GM12878 (cell line): ENCODE data around the gene GYS2. TPM values are rescaled to one million over a fixed set of nuclear protein-coding genes. Genes with fewer than 3 reads are reported as not detected.

Experiments used
- ATAC-seq: fragments of 200-7000 bp; cut with Tn5 transposase; 3 replicates; pipeline ENCODE4 v1.9.1; 2020; ENCODE audit warnings: mild to moderate bottlenecking, moderate library complexity
- BruUV-seq: library from RNA; stranded (reverse); fragments of 400-500 nt; replicated peaks from 2 replicates; lab custom pipeline; 2021; lab: Mats Ljungman, UMichigan
- CTCF ChIA-PET: fragments of 300-600 bp; sonication (Branson Sonifier 250); formaldehyde crosslinking; extraction: SDS; loops from one replicate; lab custom pipeline; 2021; ENCODE audit warnings: inconsistent platforms; lab: Yijun Ruan, JAX
- POLR2A ChIA-PET: fragments of 350-600 bp; formaldehyde crosslinking; extraction: SDS; loops from one replicate; lab custom pipeline; 2021; ENCODE audit warnings: inconsistent platforms; lab: Charles Lee
- RAD21 ChIA-PET: fragments of 300-600 bp; sonication (Branson Sonifier 250); formaldehyde crosslinking; loops from one replicate; lab custom pipeline; 2023; ENCODE audit warnings: antibody characterized with exemption; ENCODE audit not compliant: unreplicated experiment; lab: Charles Lee
- SMC1A ChIA-PET: fragments of 300-600 bp; sonication (Branson Sonifier 250); formaldehyde crosslinking; loops from one replicate; lab custom pipeline; 2023; ENCODE audit not compliant: unreplicated experiment, uncharacterized antibody; lab: Charles Lee
- DNase-seq: peaks from one replicate; pipeline ENCODE4 v3.0.0-alpha.2; 2011; ENCODE audit warnings: low read depth, low spot score
- FAIRE-seq: peaks from 3 replicates; lab custom pipeline; 2011; peaks lifted over from hg19 to GRCh38; lab: Jason Lieb, UNC
- H2AFZ ChIP-seq: 2 replicates; pipeline ENCODE4 v1.6.0; 2011; ENCODE audit warnings: low read depth, low read length, control low read depth; ENCODE audit not compliant: control insufficient read depth
- H3K27ac ChIP-seq: 2 replicates; pipeline ENCODE4 v1.5.1; 2011; ENCODE audit warnings: control low read depth; ENCODE audit not compliant: control insufficient read depth, insufficient read depth
- H3K27me3 ChIP-seq, 2 experiments: replicated peaks in 1 of 2; 2 replicates each; pipeline versions ENCODE4 v1.6.0 to v1.6.1; 2011; ENCODE audit warnings: low read length in 1 of 2; ENCODE audit not compliant: control insufficient read depth in 2 of 2, insufficient read depth in 2 of 2
- H3K36me3 ChIP-seq, 2 experiments: 2 replicates each; pipeline ENCODE4 v1.5.1; 2011; ENCODE audit warnings: low read length in 1 of 2; ENCODE audit not compliant: control insufficient read depth in 2 of 2, insufficient read depth in 2 of 2
- H3K4me1 ChIP-seq: 2 replicates; pipeline ENCODE4 v1.6.1; 2011; ENCODE audit warnings: mild to moderate bottlenecking, low read length, moderate library complexity, mixed read lengths; ENCODE audit not compliant: control insufficient read depth, insufficient read depth
- H3K4me2 ChIP-seq: 2 replicates; pipeline ENCODE4 v1.6.0; 2011; ENCODE audit warnings: control low read depth; ENCODE audit not compliant: control insufficient read depth, insufficient read depth
- H3K4me3 ChIP-seq: fragments of 200-600 bp; sonication (generic); 2 replicates; pipeline ENCODE4 v1.5.1; 2016
- H3K79me2 ChIP-seq: 2 replicates; pipeline ENCODE4 v1.6.0; 2011; ENCODE audit warnings: low read length; ENCODE audit not compliant: control insufficient read depth, insufficient read depth
- H3K9ac ChIP-seq: 2 replicates; pipeline ENCODE4 v1.8.0; 2011; ENCODE audit warnings: low read length, control low read depth, mixed read lengths; ENCODE audit not compliant: control insufficient read depth, insufficient read depth
- H3K9me3 ChIP-seq: replicated peaks from 3 replicates; pipeline ENCODE4 v1.5.1; 2011; ENCODE audit warnings: mild to moderate bottlenecking, low read length; ENCODE audit not compliant: control insufficient read depth, insufficient read depth
- H4K20me1 ChIP-seq: 2 replicates; pipeline ENCODE4 v1.6.0; 2011; ENCODE audit not compliant: control insufficient read depth, insufficient read depth
- BHLHE40 ChIP-seq, 2 experiments: fragments of 450-650 bp in 1 of 2; IDR thresholded peaks; 2 replicates each; pipeline ENCODE4 v1.6.1; 2011 to 2017; ENCODE audit warnings: low read depth in 2 of 2, borderline replicate concordance in 1 of 2, improper control_type of control experiment in 1 of 2, low read length in 1 of 2, mild to moderate bottlenecking in 1 of 2
- CBX5 ChIP-seq: sonication (generic); IDR thresholded peaks from 2 replicates; pipeline ENCODE4 v1.6.1; 2016; ENCODE audit warnings: low read depth, moderate library complexity, mild to moderate bottlenecking, inconsistent platforms
- DPF2 ChIP-seq: fragments of 450-650 bp; IDR thresholded peaks from 2 replicates; pipeline ENCODE4 v1.6.1; 2017; ENCODE audit warnings: mild to moderate bottlenecking
- IRF4 ChIP-seq: IDR thresholded peaks from 2 replicates; pipeline ENCODE4 v1.6.1; 2011; ENCODE audit warnings: low read depth, low read length
- NFYB ChIP-seq: IDR thresholded peaks from 2 replicates; pipeline ENCODE4 v1.6.1; 2011; ENCODE audit warnings: low read depth, mild to moderate bottlenecking, low read length, improper control_type of control experiment, moderate library complexity; ENCODE audit not compliant: insufficient read depth
- PKNOX1 ChIP-seq: fragments of 450-650 bp; IDR thresholded peaks from 2 replicates; pipeline ENCODE4 v1.6.1; 2016; ENCODE audit warnings: mild to moderate bottlenecking
- ZBED1 ChIP-seq: IDR thresholded peaks from 2 replicates; pipeline ENCODE4 v1.6.1; 2016; ENCODE audit warnings: borderline replicate concordance
- WGBS: methylation state at CpG from one replicate; pipeline ENCODE4 v1.1.6; 2016; ENCODE audit warnings: low lambda C conversion rate; ENCODE audit not compliant: insufficient replicate concordance, insufficient coverage; ENCODE audit errors: missing lambda C conversion rate; 5-methylcytosine and 5-hydroxymethylcytosine counted together
- in situ Hi-C: fragments of 300-500 bp; cut with MboI; formaldehyde crosslinking; loops from 9 replicates; pipeline ENCODE4 v1.14.3; 2018; ENCODE audit warnings: mixed read lengths
- intact Hi-C: fragments of 100-400 bp; cut with micrococcal nuclease; formaldehyde crosslinking; loops from one replicate; pipeline ENCODE4 v1.14.2; 2022; ENCODE audit not compliant: unreplicated experiment
- polyA plus RNA-seq, 11 experiments: library from polyadenylated mRNA; depleted of rRNA in 4 of 11; unstranded in 6 of 11; stranded (reverse) in 5 of 11; fragments of >200 nt; fragmentation: Nextera tagmentation in 4 of 11; fragmentation: Illumina TruSeq in 1 of 11; extraction: Ambion mirVana in 4 of 11; extraction: Trizol in 1 of 11; gene quantifications; 1 replicate in 1 of 11; 2 replicates in 10 of 11; pipeline versions ENCODE4 v1.2.1 to v1.2.3, GENCODE V29; 2011 to 2016; ENCODE audit warnings: inconsistent platforms in 2 of 11, missing spikeins in 2 of 11, low read depth in 1 of 11
- total RNA-seq, 4 experiments: library from RNA; depleted of rRNA in 3 of 4; stranded (reverse); fragments of >200 nt in 3 of 4; fragmentation: Illumina TruSeq in 1 of 4; extraction: Trizol in 1 of 4; gene quantifications; 2 replicates each; pipeline versions ENCODE4 v1.2.1 to v1.2.3, GENCODE V29; 2013 to 2021

Gene GYS2
- total and polyA plus RNA-seq, 10 of the 15 experiments (the other 5 are each of a cell fraction or from before 2014, with no cell fraction given): not detected

DNA sequence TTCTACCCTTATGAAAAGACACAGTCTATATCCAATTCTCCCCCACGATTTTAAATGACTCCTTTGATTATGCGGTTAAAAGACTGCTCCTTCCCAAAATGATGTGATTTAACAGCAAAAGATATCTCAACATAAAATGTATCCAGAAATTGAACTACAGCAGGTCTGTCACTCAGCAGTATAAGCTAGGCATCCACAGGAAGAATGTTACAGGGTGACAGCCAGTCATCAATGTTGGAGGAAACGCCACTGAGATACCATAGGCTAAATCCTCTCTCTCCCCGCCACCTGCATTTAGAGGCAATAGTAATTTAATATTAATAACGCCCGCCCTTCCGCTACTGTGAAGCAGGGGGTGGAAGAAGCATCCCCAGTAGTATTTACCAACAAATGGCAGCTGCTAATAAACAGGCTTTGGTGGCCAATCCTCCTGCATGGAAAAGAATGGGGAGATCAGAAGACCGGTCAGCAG is 103.8 kb downstream of the GYS2 start:
- RAD21 ChIA-PET: interaction anchor here (1.0 to 1.1 kb wide), 2 partner anchors 9 to 22 kb away, joined by 5 read pairs; no protein-coding TSS in a partner anchor
- CTCF ChIA-PET: interaction anchor here (1.3 to 1.6 kb wide), 4 partner anchors 9 to 179 kb away, joined by 3 to 4 read pairs (median 3); no protein-coding TSS in a partner anchor
- H3K4me3 ChIP-seq: peak overlapping the region; percentile 94
- in situ Hi-C loops: loop anchor here (5.0 kb wide), 1 partner anchor 156 kb away; the partner anchor contains the start of gene LDHB
- H3K4me2 ChIP-seq: peak overlapping the region; percentile 61
- FAIRE-seq: peak; percentile 61
- no peaks in the 10 kb centered on the region for H3K9me3 ChIP-seq
- H3K27me3 ChIP-seq: no peaks in the 10 kb centered on the region
- peak overlapping the region; percentile 64 for H3K27ac ChIP-seq
- intact Hi-C loops: loop anchor here (5.0 kb wide), 2 partner anchors 64 to 156 kb away; partner anchors contain the start of genes LDHB and PYROXD1
- no peak for TF ChIP-seq IRF4
- TF ChIP-seq ZBED1: 0 out of 2 replicates have a peak, but pooled peaks have one; percentile 32
- peak; percentile 56; the same call in 1 of the 2 replicates for TF ChIP-seq PKNOX1
- no peak for TF ChIP-seq CBX5
- TF ChIP-seq BHLHE40 (IDR thresholded peaks at IDR 0.05; ENCODE audit: borderline replicate concordance in 1 of 2, low read depth in 2 of 2, low read length in 1 of 2): 0 out of 4 replicates have a peak, but pooled peaks have one; percentile 12 to 37
- peak; percentile 49; the same call in 1 of the 2 replicates for TF ChIP-seq NFYB
- TF ChIP-seq DPF2: 0 out of 2 replicates have a peak, but pooled peaks have one; percentile 9
- no peaks in the 10 kb centered on the region for H4K20me1 ChIP-seq
- BruUV-seq: no TSS peak
- peaks cover 65% of the 10 kb centered on the region for H3K79me2 ChIP-seq
- DNase-seq: peak; percentile 2
- 3% methylated on average over 8 of the region's 8 CpGs for WGBS
- H3K4me1 ChIP-seq: peaks cover 9% of the 10 kb centered on the region
- H2AFZ ChIP-seq: peak overlapping the region; percentile 92
- SMC1A ChIA-PET: interaction anchor here (0.6 to 1.4 kb wide), 2 partner anchors 18 to 178 kb away, joined by 3 read pairs; no protein-coding TSS in a partner anchor
- peaks cover 0 to 20% of the 10 kb centered on the region in 2 experiments; a peak in 3 of 4 replicates for H3K36me3 ChIP-seq
- H3K9ac ChIP-seq: peak overlapping the region; percentile 99
- ATAC-seq: peak; percentile 3; the same call in 2 of the 3 replicates
- POLR2A ChIA-PET: interaction anchor here (1.2 to 1.9 kb wide), 3 partner anchors 10 to 546 kb away, joined by 3 to 12 read pairs (median 5); no protein-coding TSS in a partner anchor
